Suprapubic skin (tissue), 4 donors: Measurements from ENCODE around the gene JDP2. TPM values are rescaled to one million over a fixed set of nuclear protein-coding genes. Genes with fewer than 3 reads are reported as not detected.
A peak's percentile ranks its signal among the peaks of the same experiment; 100 is the strongest.

Source experiments
- DNase-seq, 2 donors: peaks; one replicate each; pipeline ENCODE4 v3.0.0-alpha.2; 2019; ENCODE audit warnings: low spot score in 2 of 2
- H3K27ac ChIP-seq: fragments of 200-600 bp; sonication (generic); one replicate; pipeline ENCODE4 v1.5.1; 2019
- H3K27me3 ChIP-seq: fragments of 200-600 bp; sonication (generic); one replicate; pipeline ENCODE4 v1.5.1; 2019
- H3K36me3 ChIP-seq: fragments of 200-600 bp; sonication (generic); one replicate; pipeline ENCODE4 v1.5.1; 2019
- H3K4me1 ChIP-seq: fragments of 200-600 bp; sonication (generic); one replicate; pipeline ENCODE4 v1.5.1; 2019
- H3K4me3 ChIP-seq: fragments of 200-600 bp; sonication (generic); one replicate; pipeline ENCODE4 v1.5.1; 2019; ENCODE audit warnings: mild to moderate bottlenecking
- H3K9me3 ChIP-seq: fragments of 200-600 bp; sonication (generic); one replicate; pipeline ENCODE4 v1.5.1; 2019
- EP300 ChIP-seq: sonication (generic); formaldehyde crosslinking; IDR thresholded peaks from one replicate; pipeline ENCODE4 v1.6.1; 2017; ENCODE audit warnings: antibody characterized with exemption
- POLR2A ChIP-seq, 2 donors: fragments of 450-650 bp; IDR thresholded peaks; one replicate each; pipeline ENCODE4 v1.6.1; 2017; ENCODE audit warnings: antibody characterized with exemption in 2 of 2, mild to moderate bottlenecking in 2 of 2, moderate library complexity in 2 of 2
- POLR2AphosphoS5 ChIP-seq, 3 donors: sonication (generic); formaldehyde crosslinking; IDR thresholded peaks; one replicate each; pipeline ENCODE4 v1.6.1; 2017; ENCODE audit warnings: antibody characterized with exemption in 3 of 3
- WGBS: methylation state at CpG from one replicate; pipeline ENCODE4 v1.1.5; 2018; 5-methylcytosine and 5-hydroxymethylcytosine counted together
- total RNA-seq, 4 donors: library from RNA; depleted of rRNA; stranded (reverse); fragments of >200 nt; gene quantifications; one replicate each; pipeline ENCODE4 v1.1.0, GENCODE V29; 2016
- TF ChIP-seq, protein P1 (sequence below), 2 donors: fragments of 200-600 bp in 1 of 2; fragments of 450-650 bp in 1 of 2; sonication (generic) in 1 of 2; IDR thresholded peaks; one replicate each; pipeline ENCODE4 v1.5.1; 2016 to 2019; ENCODE audit warnings: antibody characterized with exemption in 2 of 2, mild to moderate bottlenecking in 1 of 2, moderate library complexity in 1 of 2

Gene JDP2
- total RNA-seq, 4 donors from 2014 or later, result 36.0 to 72.7 (median 50.4) TPM

DNA sequence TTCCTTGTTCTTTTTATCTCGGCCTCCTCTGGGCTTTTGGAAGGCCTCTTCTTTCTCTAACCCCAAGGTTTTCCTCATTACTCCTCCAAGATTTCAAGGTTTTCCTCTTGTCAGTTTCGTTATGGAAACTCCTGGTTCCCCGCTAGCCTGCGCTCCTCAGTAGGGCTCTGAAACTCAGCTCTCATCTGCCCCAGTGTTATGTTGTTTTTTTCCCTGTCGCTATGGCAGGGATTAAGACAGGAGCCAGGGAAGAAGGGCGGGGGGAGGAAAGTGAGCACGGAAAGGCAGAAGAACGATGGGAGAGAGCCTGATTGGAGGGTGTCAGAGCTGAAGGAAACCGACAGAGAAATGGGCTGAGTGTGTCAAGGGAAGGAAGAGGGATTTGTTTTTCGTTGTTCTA lies 26.5 kb upstream of the JDP2 start:
- peak in 1 of 2 donors; percentile 82 for DNase-seq
- TF ChIP-seq EP300 (no peak), POLR2A (IDR thresholded peaks at IDR 0.05) (no peak), POLR2AphosphoS5 (IDR thresholded peaks at IDR 0.05) (no peak)
- TF ChIP-seq, protein P1, sequence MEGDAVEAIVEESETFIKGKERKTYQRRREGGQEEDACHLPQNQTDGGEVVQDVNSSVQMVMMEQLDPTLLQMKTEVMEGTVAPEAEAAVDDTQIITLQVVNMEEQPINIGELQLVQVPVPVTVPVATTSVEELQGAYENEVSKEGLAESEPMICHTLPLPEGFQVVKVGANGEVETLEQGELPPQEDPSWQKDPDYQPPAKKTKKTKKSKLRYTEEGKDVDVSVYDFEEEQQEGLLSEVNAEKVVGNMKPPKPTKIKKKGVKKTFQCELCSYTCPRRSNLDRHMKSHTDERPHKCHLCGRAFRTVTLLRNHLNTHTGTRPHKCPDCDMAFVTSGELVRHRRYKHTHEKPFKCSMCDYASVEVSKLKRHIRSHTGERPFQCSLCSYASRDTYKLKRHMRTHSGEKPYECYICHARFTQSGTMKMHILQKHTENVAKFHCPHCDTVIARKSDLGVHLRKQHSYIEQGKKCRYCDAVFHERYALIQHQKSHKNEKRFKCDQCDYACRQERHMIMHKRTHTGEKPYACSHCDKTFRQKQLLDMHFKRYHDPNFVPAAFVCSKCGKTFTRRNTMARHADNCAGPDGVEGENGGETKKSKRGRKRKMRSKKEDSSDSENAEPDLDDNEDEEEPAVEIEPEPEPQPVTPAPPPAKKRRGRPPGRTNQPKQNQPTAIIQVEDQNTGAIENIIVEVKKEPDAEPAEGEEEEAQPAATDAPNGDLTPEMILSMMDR (IDR thresholded peaks at IDR 0.05), result no peak
- Histone ChIP-seq H3K4me3 (no peak overlapping the region), H3K27me3 (no peaks in the 10 kb centered on the region), H3K4me1 (peaks cover 30% of the 10 kb centered on the region), H3K27ac (peak overlapping the region; percentile 81), H3K36me3 (no peaks in the 10 kb centered on the region), H3K9me3 (no peaks in the 10 kb centered on the region)
- 20% methylated on average over 10 of the region's 10 CpGs for WGBS

DNA sequence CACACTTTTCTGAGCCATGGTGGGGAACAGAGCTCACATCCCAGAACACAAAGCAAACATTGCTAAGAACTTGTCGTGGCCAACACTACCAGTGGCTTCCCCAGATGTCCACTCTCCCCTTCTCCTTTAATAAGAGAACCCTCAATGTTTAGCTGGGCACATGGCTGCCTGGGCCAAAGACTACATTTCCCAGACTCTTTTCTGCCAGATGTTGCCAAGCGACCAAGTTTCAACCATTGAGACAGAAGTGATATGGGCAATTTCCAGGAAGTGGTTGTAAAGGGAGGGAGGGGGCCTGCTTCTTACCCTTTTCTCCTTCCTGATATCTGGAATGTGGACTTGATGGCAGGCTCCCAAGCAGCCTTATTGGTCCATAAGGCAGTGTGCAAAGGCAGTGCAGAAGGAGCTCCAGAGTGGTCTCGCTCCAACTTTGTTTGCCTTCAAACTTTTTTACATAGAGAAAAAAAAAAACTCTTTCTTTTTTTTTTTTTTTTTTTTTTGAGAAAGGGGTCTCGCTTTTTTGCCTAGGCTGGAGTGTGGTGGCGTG lies 24.9 kb upstream of the JDP2 start:
- Histone ChIP-seq H3K4me3 (no peak overlapping the region), H3K9me3 (no peaks in the 10 kb centered on the region), H3K4me1 (peaks cover 30% of the 10 kb centered on the region), H3K36me3 (no peaks in the 10 kb centered on the region), H3K27me3 (no peaks in the 10 kb centered on the region), H3K27ac (no peak overlapping the region)
- WGBS, result 98% methylated on average over 5 of the region's 5 CpGs
- no peak for TF ChIP-seq POLR2A (IDR thresholded peaks at IDR 0.05)
- no peak for TF ChIP-seq EP300
- TF ChIP-seq, protein P1 (IDR thresholded peaks at IDR 0.05), result no peak
- TF ChIP-seq POLR2AphosphoS5 (IDR thresholded peaks at IDR 0.05), result no peak
- DNase-seq, result no peak

DNA sequence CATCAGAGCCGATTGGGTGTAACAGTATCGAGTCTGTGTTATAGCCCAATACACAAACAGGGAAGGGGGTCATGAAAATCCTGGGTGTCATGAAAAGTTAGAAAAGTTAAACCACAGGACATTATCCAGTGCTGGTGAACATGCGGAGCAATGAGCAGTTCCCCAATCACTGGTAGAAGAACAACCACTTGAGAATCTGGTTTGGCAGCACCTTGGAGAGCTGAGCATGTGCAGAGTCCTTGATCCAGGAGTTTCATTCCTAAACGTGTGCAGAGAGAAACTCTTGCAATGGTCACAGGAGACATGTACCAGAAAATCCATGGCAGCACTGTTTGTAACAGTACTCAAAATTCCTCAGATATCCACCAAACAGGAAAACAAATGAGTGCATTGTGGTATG lies 23.0 kb upstream of the JDP2 start:
- no peaks in the 10 kb centered on the region for H3K27me3 ChIP-seq
- peaks cover 24% of the 10 kb centered on the region for H3K4me1 ChIP-seq
- H3K36me3 ChIP-seq, result no peaks in the 10 kb centered on the region
- H3K27ac ChIP-seq, result no peak overlapping the region
- 68% methylated on average over 4 of the region's 4 CpGs for WGBS
- no peak for TF ChIP-seq POLR2A (IDR thresholded peaks at IDR 0.05)
- no peak overlapping the region for H3K4me3 ChIP-seq
- DNase-seq, result no peak
- H3K9me3 ChIP-seq, result no peaks in the 10 kb centered on the region

DNA sequence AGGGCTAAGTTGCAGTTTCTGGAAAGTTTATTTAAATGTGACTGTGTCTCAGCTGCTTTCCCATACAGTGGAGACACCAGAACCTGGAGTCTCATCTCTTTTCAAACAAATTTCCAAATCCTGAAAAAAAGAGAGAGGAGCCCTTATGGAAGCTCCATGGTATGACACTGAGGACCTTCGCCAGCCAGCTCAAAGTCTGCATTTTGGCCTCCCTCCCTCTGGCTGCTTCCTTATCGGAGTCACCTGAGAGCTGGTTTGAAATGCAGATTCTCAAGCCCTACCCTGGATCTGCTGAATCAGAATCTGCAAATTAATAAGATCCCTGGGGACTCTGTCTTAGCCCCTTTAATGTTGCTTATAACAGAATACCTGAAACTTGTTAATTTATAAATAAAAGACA lies 21.7 kb upstream of the JDP2 start:
- WGBS, result 87% methylated on average over 2 of the region's 2 CpGs
- Histone ChIP-seq H3K27ac (no peak overlapping the region), H3K4me3 (no peak overlapping the region), H3K36me3 (no peaks in the 10 kb centered on the region), H3K4me1 (peaks cover 12% of the 10 kb centered on the region), H3K9me3 (no peaks in the 10 kb centered on the region), H3K27me3 (no peaks in the 10 kb centered on the region)
- TF ChIP-seq POLR2AphosphoS5 (IDR thresholded peaks at IDR 0.05) (no peak), EP300 (no peak), POLR2A (IDR thresholded peaks at IDR 0.05) (no peak)
- TF ChIP-seq, protein P1 (IDR thresholded peaks at IDR 0.05), result no peak
- DNase-seq, result no peak

DNA sequence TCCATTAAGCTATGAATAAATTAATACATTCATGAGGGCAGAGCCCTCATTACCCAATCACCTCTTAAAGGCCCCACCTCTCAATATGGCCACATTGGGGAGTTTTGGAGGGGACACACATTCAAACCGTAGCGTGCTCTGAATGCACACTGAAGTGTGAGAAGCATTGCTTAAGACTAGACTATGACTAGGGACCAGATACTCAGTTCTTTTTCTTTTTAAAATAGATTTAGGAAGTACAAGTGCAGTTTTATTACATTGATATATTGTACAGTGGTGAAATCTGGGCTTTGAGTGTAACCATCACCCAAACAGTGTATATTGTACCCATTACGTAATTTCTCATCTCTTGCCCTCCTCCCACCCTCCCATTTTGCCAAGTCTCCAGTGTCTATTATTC lies 21.0 kb upstream of the JDP2 start:
- no peak for DNase-seq
- Histone ChIP-seq H3K4me3 (no peak overlapping the region), H3K27me3 (no peaks in the 10 kb centered on the region), H3K36me3 (no peaks in the 10 kb centered on the region), H3K4me1 (peaks cover 4% of the 10 kb centered on the region), H3K27ac (no peak overlapping the region), H3K9me3 (no peaks in the 10 kb centered on the region)
- WGBS, result 92% methylated on average over 3 of the region's 3 CpGs
- TF ChIP-seq, protein P1 (IDR thresholded peaks at IDR 0.05), result no peak
- TF ChIP-seq POLR2AphosphoS5 (IDR thresholded peaks at IDR 0.05), result no peak
- TF ChIP-seq EP300, result no peak
- TF ChIP-seq POLR2A (IDR thresholded peaks at IDR 0.05), result no peak
